GM18526 (cell line): ENCODE measurements around the gene SGSM2.

Experiments used
- POLR2A ChIP-seq: IDR thresholded peaks from 3 replicates; pipeline ENCODE4 v1.6.1; 2011; ENCODE audit not compliant: insufficient read length; ENCODE audit errors: extremely low read depth

SGSM2 gene

DNA sequence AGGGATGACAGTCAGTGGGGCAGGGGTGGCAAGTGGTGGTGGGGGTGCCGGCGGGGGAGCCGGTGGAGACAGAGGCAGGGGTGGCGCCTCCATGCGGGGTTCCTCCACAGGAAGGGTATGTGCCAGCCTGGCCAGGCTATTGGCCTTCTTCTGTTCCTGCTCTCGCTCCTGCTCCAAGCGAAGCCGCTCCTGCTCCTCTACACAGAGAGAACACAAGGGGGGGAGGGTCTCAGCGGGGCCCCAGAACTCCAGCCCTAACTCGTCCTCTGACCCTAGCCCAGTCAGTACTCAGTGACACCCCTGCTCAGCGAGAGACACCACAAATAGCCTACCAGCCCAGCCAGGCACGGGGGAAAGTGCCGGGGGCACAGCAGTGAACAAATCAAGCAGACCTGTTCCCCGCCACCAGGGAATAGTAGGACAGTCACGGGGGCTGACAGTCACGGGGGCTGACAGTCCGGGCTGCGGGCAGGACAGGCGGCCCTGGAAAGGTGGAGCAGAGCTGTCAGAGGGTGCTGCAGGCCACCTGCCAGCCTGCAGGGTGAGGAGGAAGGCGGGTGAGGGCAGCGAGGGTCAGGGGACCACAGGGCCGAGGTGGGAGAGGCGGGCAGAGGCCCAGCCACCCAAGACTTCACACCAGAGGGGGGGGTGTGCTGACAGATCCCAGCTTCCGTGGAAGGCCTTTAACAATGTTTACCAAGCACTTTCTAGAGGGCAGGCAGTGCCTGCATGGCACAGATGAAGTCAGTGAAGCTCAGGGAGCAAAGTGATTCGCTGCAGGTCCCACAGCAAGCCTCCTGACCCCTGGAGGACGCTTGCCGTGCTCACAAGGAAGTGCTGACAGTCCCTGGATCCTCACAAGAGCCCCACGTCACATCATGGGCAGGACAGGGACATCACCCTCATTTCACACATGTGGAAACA lies 58.2 kb downstream of the SGSM2 start:
- no peak for TF ChIP-seq POLR2A

DNA sequence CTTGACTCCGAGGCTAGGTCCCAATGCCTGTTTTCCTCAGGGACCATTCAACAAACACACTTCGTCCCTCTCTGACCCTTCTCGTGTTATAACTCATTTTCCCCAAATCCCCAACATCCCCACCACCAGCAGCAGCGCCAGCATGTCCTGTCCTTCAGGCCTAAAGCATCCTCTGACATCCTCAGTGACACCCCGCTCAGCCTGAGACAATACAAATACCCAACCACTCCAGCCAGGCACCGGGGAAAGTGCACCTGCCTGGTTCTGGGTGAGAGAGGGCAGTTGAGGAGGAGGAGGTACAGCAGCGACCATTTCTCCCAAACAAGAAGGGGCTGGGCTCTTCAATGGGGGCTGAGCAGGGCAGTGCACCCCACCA lies 58.9 kb downstream of the SGSM2 start:
- no peak for TF ChIP-seq POLR2A

- TF ChIP-seq POLR2A: peak; percentile 48
Measured at GRCh38 chr17:2396568-2397246, 59.4 kb downstream of the SGSM2 start.

- TF ChIP-seq POLR2A: no peak
Measured at GRCh38 chr17:2397247-2398171, 60.2 kb downstream of the SGSM2 start.

DNA sequence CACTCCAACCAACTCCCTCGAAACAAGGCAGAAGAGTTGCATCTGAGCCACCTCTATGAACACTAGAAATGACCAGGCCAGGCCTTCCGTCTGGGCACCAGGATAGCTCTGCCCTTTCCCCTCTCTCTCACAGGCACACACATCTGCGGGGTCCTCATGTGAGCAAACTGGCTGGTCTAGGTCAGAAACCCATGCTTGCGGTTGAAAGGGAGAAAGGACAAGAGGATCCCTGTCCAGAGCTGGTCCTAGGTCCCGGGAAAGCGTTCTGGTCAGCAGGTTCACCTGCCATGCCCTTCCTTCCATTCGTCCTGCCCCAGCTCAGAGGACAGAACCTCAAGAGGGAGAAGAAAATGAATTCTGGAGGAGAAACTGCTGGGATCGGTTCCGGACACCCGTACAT lies 60.9 kb downstream of the SGSM2 start:
- no peak for TF ChIP-seq POLR2A

DNA sequence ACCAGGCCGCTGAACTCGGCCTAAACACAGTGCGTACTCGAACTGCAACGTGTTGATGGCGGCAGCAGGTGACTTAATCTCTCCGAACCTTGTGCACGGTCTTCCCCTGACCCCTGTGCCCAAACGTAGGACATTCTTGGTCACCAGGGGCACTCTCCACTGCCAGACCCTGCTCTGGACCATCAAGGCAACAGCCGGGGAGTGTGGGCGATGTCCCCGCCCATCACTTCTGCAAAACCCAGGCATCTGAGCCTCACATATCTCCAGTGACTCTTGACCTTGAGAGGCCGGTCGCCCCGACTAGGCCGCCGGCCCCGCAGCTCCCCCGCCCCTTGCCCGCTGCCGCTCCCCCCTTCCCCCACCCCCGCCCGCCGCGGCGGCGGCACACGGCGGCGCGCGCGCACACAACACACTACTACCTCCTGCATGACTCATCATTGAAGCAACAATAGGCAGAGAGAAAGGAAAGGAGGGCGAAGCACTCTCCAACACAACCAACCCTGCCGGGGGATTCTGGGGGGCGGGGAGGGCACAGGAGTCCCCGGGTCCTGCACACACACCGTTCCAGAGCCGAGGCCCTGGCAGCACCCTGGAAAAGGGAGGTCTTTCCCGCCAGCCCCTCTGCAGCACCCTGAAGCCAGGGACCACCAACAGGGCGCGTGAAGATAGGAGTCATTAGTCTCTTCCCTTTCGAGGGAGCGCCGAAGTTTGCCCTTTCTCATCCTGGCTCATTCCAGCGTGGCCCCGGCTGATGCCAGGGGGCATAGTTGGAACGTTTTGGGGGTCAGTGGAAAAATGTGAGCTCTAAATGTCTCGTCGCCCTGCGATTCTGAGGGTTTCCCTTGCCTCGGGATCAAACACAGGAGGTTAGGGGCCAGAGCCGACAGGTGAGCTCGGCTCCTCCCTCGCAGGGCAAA lies 61.6 kb downstream of the SGSM2 start:
- TF ChIP-seq POLR2A: no peak

DNA sequence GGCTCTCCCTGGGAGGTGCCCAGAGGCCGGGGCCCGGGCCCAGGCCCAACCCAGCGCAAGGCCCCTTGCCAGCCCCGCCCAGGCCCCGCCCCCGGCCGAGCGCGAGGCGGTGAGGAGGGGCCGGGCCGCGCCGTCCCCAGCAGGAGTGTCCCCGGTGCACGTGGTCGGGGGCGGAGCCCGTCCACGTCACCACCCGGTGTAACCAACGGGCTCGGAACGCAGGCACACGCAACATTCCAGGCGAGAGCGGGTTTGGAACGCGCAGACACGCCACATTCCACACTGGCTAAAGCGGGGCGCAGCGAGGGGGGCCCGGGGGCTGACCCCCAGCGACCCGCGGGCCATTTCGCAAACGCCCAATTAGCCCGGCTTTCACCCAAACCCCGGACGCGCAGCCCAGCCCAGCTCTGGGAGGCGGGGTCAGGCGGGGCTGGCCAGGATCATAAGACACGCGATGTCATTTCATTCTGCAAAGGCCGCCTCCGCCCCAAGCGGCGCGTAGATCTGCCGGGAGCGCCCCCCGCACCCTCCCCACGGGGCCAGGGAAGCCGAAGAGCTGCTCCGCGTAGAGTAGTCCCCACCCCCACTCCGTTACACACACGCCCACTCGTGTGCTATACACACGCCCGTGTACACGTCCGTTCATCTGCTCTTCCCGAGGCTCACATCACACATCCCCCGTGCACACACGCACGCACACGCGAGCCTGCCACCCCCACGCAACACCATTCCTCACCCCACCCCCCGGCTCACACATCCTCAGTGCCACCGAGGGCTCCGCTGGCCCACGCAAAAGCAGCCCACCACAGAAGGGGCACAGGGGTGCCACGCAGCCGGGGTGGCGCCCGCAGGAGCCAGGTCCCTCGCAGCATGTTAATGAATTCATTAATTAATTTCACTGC lies 62.5 kb downstream of the SGSM2 start:
- TF ChIP-seq POLR2A: peak; percentile 54

GRCh38 chr17:2400474-2400866 lies 63.2 kb downstream of the SGSM2 start:
- no peak for TF ChIP-seq POLR2A

GRCh38 chr17:2400877-2401425 lies 63.6 kb downstream of the SGSM2 start, which contains the start of gene MNT:
TSS of gene MNT (minus strand) at chr17:2401060. CDS start at chr17:2400712, 348 bp downstream.
- peak; percentile 53 for TF ChIP-seq POLR2A

DNA sequence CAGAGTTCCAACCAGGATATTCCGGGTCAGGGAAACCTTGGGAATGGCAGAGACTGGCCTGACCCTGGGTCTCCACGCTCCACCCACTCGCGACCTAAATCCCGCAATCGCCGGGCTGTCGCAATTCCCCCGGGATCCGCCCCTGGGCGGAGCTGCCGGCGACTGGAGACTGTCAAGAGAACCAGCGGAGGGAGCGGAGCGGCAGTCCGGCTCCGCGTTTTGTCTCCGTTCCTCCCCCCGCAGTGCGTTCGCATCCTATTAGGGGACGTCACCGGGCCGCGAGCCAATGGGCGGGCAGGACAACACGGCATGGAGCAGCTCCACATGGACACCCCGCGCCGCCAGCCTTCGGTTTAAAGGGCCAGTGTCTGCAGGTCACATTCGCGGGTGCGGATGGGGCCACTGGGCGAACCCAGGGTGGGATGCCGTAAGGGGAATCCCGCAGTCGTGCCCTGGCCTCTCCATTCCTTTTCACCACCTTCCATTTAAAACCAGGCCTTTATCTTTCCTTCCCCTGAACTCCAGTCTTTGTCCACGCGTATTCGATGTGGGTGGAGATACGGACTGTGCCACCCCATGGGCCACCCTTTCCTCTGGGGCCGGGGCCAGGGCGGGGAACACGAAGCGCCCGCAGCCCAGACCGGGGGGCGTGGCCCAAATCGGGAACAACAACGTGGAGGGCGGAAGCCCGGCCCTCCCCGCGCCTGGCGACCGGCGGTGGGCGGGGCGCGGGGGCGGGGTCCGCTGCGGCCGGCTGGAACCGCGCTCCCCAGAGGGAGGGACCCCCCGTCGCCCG lies 64.3 kb downstream of the SGSM2 start:
- peak; percentile 0 for TF ChIP-seq POLR2A

- no peak for TF ChIP-seq POLR2A
Measured at GRCh38 chr17:2402544-2402943, 65.2 kb downstream of the SGSM2 start.

- no peak for TF ChIP-seq POLR2A
Measured at GRCh38 chr17:2403044-2403443, 65.7 kb downstream of the SGSM2 start.
